K562 (cell line): ENCODE measurements around the gene FAF2. TPM values are rescaled to one million over a fixed set of nuclear protein-coding genes. Genes with fewer than 3 reads are reported as not detected.
A peak's percentile ranks its signal among the peaks of the same experiment; 100 is the strongest.

Source experiments
- ATAC-seq: fragments of 200-7000 bp; cut with Tn5 transposase; 3 replicates; pipeline ENCODE4 v1.9.1; 2020; ENCODE audit warnings: moderate library complexity
- BruUV-seq: library from RNA; stranded (reverse); fragments of 400-500 nt; replicated peaks from 2 replicates; lab custom pipeline; 2021; lab: Mats Ljungman, UMichigan
- CTCF ChIA-PET: fragments of 300-600 bp; formaldehyde crosslinking; extraction: SDS; loops from one replicate; lab custom pipeline; 2021; ENCODE audit warnings: low intra/inter-chr PET ratio; lab: Yijun Ruan, JAX
- POLR2A ChIA-PET: fragments of 300-600, 350-650 bp; sonication (Branson Sonifier 250); formaldehyde crosslinking; extraction: SDS; loops from one replicate; lab custom pipeline; 2021; ENCODE audit warnings: antibody characterized with exemption, inconsistent platforms; lab: Yijun Ruan, JAX
- DNase-seq, 4 experiments: peaks; one replicate each; pipeline versions ENCODE4 v3.0.0 to v3.0.0-alpha.2; 2011 to 2018; ENCODE audit warnings: low spot score in 3 of 4, mixed read lengths in 3 of 4; ENCODE audit errors: extremely low read depth in 1 of 4
- FAIRE-seq: peaks from 2 replicates; lab custom pipeline; 2011; peaks lifted over from hg19 to GRCh38; lab: Jason Lieb, UNC
- H2AFZ ChIP-seq: 2 replicates; pipeline ENCODE4 v1.6.0; 2011; ENCODE audit warnings: low read depth, low read length, control low read depth, inconsistent platforms
- H3K27ac ChIP-seq: fragments of 200-600 bp; 3 replicates; pipeline ENCODE4 v1.8.0; 2011; ENCODE audit warnings: low read depth, mild to moderate bottlenecking, control low read depth, inconsistent platforms, low read length, moderate library complexity, mixed read lengths; ENCODE audit errors: extremely low read depth
- H3K27me3 ChIP-seq, 2 experiments: fragments of 300-600 bp in 1 of 2; 2 replicates in 1 of 2; 3 replicates in 1 of 2; pipeline versions ENCODE4 v1.6.0 to v1.8.0; 2011; ENCODE audit warnings: inconsistent platforms in 2 of 2, low read length in 2 of 2, mild to moderate bottlenecking in 1 of 2, mixed read lengths in 1 of 2, moderate library complexity in 1 of 2; ENCODE audit not compliant: control insufficient read depth in 2 of 2, insufficient read depth in 2 of 2
- H3K36me3 ChIP-seq: fragments of 300-600 bp; 3 replicates; pipeline ENCODE4 v1.8.0; 2011; ENCODE audit warnings: mild to moderate bottlenecking, low read length, inconsistent platforms; ENCODE audit not compliant: control insufficient read depth, insufficient read depth
- H3K4me1 ChIP-seq, 2 experiments: fragments of 200-600 bp in 1 of 2; replicated peaks in 1 of 2; 2 replicates in 1 of 2; 3 replicates in 1 of 2; pipeline versions ENCODE4 v1.5.1 to v1.8.0; 2011; ENCODE audit warnings: inconsistent platforms in 2 of 2, low read length in 2 of 2, mild to moderate bottlenecking in 1 of 2, mixed read lengths in 1 of 2, moderate library complexity in 1 of 2; ENCODE audit not compliant: control insufficient read depth in 2 of 2, insufficient read depth in 2 of 2
- H3K4me2 ChIP-seq: 2 replicates; pipeline ENCODE4 v1.6.1; 2011; ENCODE audit warnings: low read length, control low read depth, inconsistent platforms, mixed read lengths; ENCODE audit not compliant: insufficient read depth
- H3K4me3 ChIP-seq: fragments of 200-600 bp; sonication (generic), shearing (Covaris generic); 2 replicates; pipeline ENCODE4 v1.5.1; 2016; ENCODE audit warnings: control low read depth, inconsistent platforms
- H3K79me2 ChIP-seq: fragments of 200-600 bp; 3 replicates; pipeline ENCODE4 v1.8.0; 2011; ENCODE audit warnings: low read length, inconsistent platforms; ENCODE audit not compliant: control insufficient read depth, insufficient read depth
- H3K9ac ChIP-seq, 2 experiments: 2 replicates each; pipeline versions ENCODE4 v1.6.0 to v1.6.1; 2011; ENCODE audit warnings: low read depth in 2 of 2, low read length in 2 of 2, control low read depth in 1 of 2, inconsistent platforms in 1 of 2, mild to moderate bottlenecking in 1 of 2, mixed read lengths in 1 of 2; ENCODE audit not compliant: insufficient read depth in 1 of 2
- H3K9me1 ChIP-seq: one replicate; pipeline ENCODE4 v1.6.0; 2011; ENCODE audit warnings: inconsistent platforms, mild to moderate bottlenecking, low read length, moderate library complexity; ENCODE audit not compliant: control insufficient read depth, insufficient read depth
- H3K9me3 ChIP-seq: replicated peaks from 2 replicates; pipeline ENCODE4 v1.5.1; 2011; ENCODE audit warnings: low read depth, low read length, inconsistent platforms; ENCODE audit not compliant: control insufficient read depth, insufficient read depth
- H4K20me1 ChIP-seq: replicated peaks from 2 replicates; pipeline ENCODE4 v1.6.1; 2011; ENCODE audit warnings: low read length, inconsistent platforms, mixed read lengths; ENCODE audit not compliant: control insufficient read depth, insufficient read depth
- ASH1L ChIP-seq: fragments of 450-650 bp; IDR thresholded peaks from 2 replicates; pipeline ENCODE4 v1.6.1; 2018; ENCODE audit warnings: borderline replicate concordance, mild to moderate bottlenecking, low read depth; ENCODE audit not compliant: partially characterized antibody
- BCOR ChIP-seq: fragments of 450-650 bp; IDR thresholded peaks from 2 replicates; pipeline ENCODE4 v1.6.1; 2016
- DIDO1 ChIP-seq: fragments of 450-650 bp; IDR thresholded peaks from 2 replicates; pipeline ENCODE4 v1.6.1; 2016; ENCODE audit warnings: low read depth, missing biosample characterization, missing genetic modification characterization
- FOXM1 ChIP-seq, 2 experiments: fragments of 450-650 bp in 1 of 2; sonication (generic) in 1 of 2; formaldehyde crosslinking in 1 of 2; IDR thresholded peaks; 2 replicates each; pipeline versions ENCODE4 v1.6.1 to v1.9.0; 2017 to 2022; ENCODE audit warnings: low read depth in 2 of 2, mild to moderate bottlenecking in 2 of 2, missing genetic modification reagents in 1 of 2, moderate library complexity in 1 of 2
- KAT8 ChIP-seq: fragments of 450-650 bp; IDR thresholded peaks from 2 replicates; pipeline ENCODE4 v1.6.1; 2016; ENCODE audit warnings: low read depth, mild to moderate bottlenecking
- KDM1A ChIP-seq, 2 experiments: fragments of 450-650 bp; IDR thresholded peaks; 2 replicates each; pipeline ENCODE4 v1.6.1; 2016; ENCODE audit warnings: mild to moderate bottlenecking in 2 of 2
- NFYB ChIP-seq: IDR thresholded peaks from 2 replicates; pipeline ENCODE4 v1.6.1; 2011; ENCODE audit warnings: mild to moderate bottlenecking, moderate library complexity; ENCODE audit not compliant: insufficient read length; ENCODE audit errors: extremely low read depth
- RBM25 ChIP-seq: fragments of 200-400 bp; formaldehyde crosslinking; IDR thresholded peaks from 2 replicates; pipeline ENCODE4 v1.6.1; 2018; ENCODE audit warnings: low read length, low read depth, moderate library complexity; ENCODE audit not compliant: severe bottlenecking
- SRSF1 ChIP-seq: fragments of 200-400 bp; formaldehyde crosslinking; IDR thresholded peaks from 2 replicates; pipeline ENCODE4 v1.6.1; 2017; ENCODE audit warnings: mild to moderate bottlenecking, low read depth, low read length, moderate library complexity
- TEAD2 ChIP-seq: fragments of 450-650 bp; IDR thresholded peaks from 2 replicates; pipeline ENCODE4 v1.6.1; 2016; ENCODE audit warnings: missing genetic modification characterization, control low read depth, missing compliant biosample characterization
- YBX1 ChIP-seq: fragments of 450-650 bp; IDR thresholded peaks from 2 replicates; pipeline ENCODE4 v1.7.1; 2016; ENCODE audit warnings: mild to moderate bottlenecking
- ZC3H4 ChIP-seq: sonication (generic); formaldehyde crosslinking; IDR thresholded peaks from 2 replicates; pipeline ENCODE4 v1.9.0; 2021; ENCODE audit warnings: missing genetic modification reagents, borderline replicate concordance
- ZNF124 ChIP-seq: sonication (generic); formaldehyde crosslinking; IDR thresholded peaks from 2 replicates; pipeline ENCODE4 v1.8.1; 2022; ENCODE audit warnings: missing genetic modification reagents
- ZNF133 ChIP-seq: fragments of 250-450 bp; sonication (Bioruptor Pico); IDR thresholded peaks from 2 replicates; pipeline ENCODE4 v1.4.0; 2020; ENCODE audit warnings: mild to moderate bottlenecking
- ZNF217 ChIP-seq: sonication (generic); formaldehyde crosslinking; IDR thresholded peaks from 2 replicates; pipeline ENCODE4 v1.8.0; 2022; ENCODE audit warnings: mild to moderate bottlenecking, missing genetic modification reagents
- WGBS: fragments of 100-300 bp; shearing (Covaris generic); methylation state at CpG from one replicate; pipeline ENCODE4 v1.1.6; 2016; ENCODE audit warnings: low coverage, mixed read lengths; ENCODE audit not compliant: insufficient coverage; ENCODE audit errors: missing lambda C conversion rate; 5-methylcytosine and 5-hydroxymethylcytosine counted together
- in situ Hi-C: fragments of 300-500 bp; cut with MboI; formaldehyde crosslinking; loops from 4 replicates; pipeline ENCODE4 v1.15.0; 2018; ENCODE audit warnings: inconsistent platforms, mixed read lengths
- intact Hi-C: fragments of 100-400 bp; cut with micrococcal nuclease; formaldehyde crosslinking; loops from 2 replicates; pipeline ENCODE4 v1.14.2; 2022
- polyA plus RNA-seq, 8 experiments: library from polyadenylated mRNA; depleted of rRNA in 4 of 8; stranded (reverse) in 5 of 8; unstranded in 3 of 8; fragments of >200 nt; fragmentation: Nextera tagmentation in 2 of 8; fragmentation: Illumina TruSeq in 1 of 8; extraction: Ambion mirVana in 2 of 8; extraction: Trizol in 1 of 8; gene quantifications; 2 replicates each; pipeline versions ENCODE4 v1.2.1 to v1.2.3, GENCODE V29; 2011 to 2014; ENCODE audit warnings: inconsistent platforms in 1 of 8, missing spikeins in 1 of 8
- total RNA-seq, 7 experiments: library from RNA; depleted of rRNA in 6 of 7; stranded (reverse); fragments of >200 nt in 6 of 7; fragmentation: Illumina TruSeq in 2 of 7; extraction: Trizol in 2 of 7; gene quantifications; 2 replicates each; pipeline versions ENCODE4 v1.2.1 to v1.2.3, GENCODE V29; 2011 to 2021; ENCODE audit warnings: low replicate concordance in 1 of 7
- TF ChIP-seq, protein P1 (sequence below): sonication (generic); formaldehyde crosslinking; IDR thresholded peaks from 2 replicates; pipeline ENCODE4 v1.8.0; 2023; ENCODE audit warnings: mild to moderate bottlenecking, missing genetic modification reagents
- TF ChIP-seq, protein P2 (sequence below), 2 experiments: fragments of 450-650 bp in 1 of 2; sonication (generic) in 1 of 2; formaldehyde crosslinking in 1 of 2; IDR thresholded peaks in 1 of 2; conservative IDR thresholded peaks in 1 of 2; 2 replicates each; pipeline versions ENCODE4 v1.6.1 to v1.8.1; 2016 to 2023; ENCODE audit warnings: mild to moderate bottlenecking in 2 of 2, moderate library complexity in 2 of 2, inconsistent platforms in 1 of 2, missing genetic modification reagents in 1 of 2

FAF2 gene
- total and polyA plus RNA-seq, 9 of the 15 experiments (the other 6 are each of a cell fraction or from before 2014, with no cell fraction given): 25.0 to 44.6 (median 36.1) TPM

DNA sequence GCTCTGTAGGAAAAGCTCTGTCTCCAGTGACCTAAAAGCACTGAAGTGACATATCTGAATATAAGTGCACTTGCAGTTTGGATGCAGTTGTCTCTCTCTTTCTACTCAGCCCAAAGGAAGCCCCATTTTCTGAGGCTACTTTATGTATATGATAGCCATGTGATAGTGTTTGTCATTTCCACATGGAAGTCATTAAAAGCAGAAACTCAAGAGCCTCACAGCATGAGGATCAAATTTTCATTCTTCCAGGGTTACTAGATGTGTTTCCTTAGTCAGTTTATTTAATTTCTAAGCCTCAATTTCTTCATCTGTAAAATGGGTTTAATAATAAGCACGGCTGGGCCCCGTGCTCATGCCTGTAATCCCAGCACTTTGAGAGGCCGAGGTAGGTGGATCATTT is 52.3 kb downstream of the FAF2 start:
- no peaks in the 10 kb centered on the region for H4K20me1 ChIP-seq
- no peaks in the 10 kb centered on the region for H3K9me1 ChIP-seq
- H3K9me3 ChIP-seq: no peaks in the 10 kb centered on the region
- DNase-seq (no peak), ATAC-seq (no peak), FAIRE-seq (no peak)
- H3K9ac ChIP-seq: no peak overlapping the region
- H3K36me3 ChIP-seq: peaks cover 93% of the 10 kb centered on the region
- intact Hi-C loops: no loop called here
- H3K27ac ChIP-seq: no peak overlapping the region
- in situ Hi-C loops: no loop called here
- WGBS: 100% methylated on average over 3 of the region's 3 CpGs
- no peaks in the 10 kb centered on the region for H3K4me1 ChIP-seq
- H3K4me2 ChIP-seq: no peak overlapping the region
- BruUV-seq: no TSS peak
- ChIA-PET CTCF (no interaction called here), POLR2A (interaction anchor here (0.8 kb wide), 1 partner anchor 37 kb away, joined by 5 read pairs; the partner anchor contains the start of gene RNF44)
- H2AFZ ChIP-seq: no peak overlapping the region
- H3K27me3 ChIP-seq: no peaks in the 10 kb centered on the region
- H3K4me3 ChIP-seq: no peak overlapping the region
- no peaks in the 10 kb centered on the region for H3K79me2 ChIP-seq
- TF ChIP-seq, protein P1, sequence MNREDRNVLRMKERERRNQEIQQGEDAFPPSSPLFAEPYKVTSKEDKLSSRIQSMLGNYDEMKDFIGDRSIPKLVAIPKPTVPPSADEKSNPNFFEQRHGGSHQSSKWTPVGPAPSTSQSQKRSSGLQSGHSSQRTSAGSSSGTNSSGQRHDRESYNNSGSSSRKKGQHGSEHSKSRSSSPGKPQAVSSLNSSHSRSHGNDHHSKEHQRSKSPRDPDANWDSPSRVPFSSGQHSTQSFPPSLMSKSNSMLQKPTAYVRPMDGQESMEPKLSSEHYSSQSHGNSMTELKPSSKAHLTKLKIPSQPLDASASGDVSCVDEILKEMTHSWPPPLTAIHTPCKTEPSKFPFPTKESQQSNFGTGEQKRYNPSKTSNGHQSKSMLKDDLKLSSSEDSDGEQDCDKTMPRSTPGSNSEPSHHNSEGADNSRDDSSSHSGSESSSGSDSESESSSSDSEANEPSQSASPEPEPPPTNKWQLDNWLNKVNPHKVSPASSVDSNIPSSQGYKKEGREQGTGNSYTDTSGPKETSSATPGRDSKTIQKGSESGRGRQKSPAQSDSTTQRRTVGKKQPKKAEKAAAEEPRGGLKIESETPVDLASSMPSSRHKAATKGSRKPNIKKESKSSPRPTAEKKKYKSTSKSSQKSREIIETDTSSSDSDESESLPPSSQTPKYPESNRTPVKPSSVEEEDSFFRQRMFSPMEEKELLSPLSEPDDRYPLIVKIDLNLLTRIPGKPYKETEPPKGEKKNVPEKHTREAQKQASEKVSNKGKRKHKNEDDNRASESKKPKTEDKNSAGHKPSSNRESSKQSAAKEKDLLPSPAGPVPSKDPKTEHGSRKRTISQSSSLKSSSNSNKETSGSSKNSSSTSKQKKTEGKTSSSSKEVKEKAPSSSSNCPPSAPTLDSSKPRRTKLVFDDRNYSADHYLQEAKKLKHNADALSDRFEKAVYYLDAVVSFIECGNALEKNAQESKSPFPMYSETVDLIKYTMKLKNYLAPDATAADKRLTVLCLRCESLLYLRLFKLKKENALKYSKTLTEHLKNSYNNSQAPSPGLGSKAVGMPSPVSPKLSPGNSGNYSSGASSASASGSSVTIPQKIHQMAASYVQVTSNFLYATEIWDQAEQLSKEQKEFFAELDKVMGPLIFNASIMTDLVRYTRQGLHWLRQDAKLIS (CRISPR knock-in tag): no peak
- TF ChIP-seq, protein P2, sequence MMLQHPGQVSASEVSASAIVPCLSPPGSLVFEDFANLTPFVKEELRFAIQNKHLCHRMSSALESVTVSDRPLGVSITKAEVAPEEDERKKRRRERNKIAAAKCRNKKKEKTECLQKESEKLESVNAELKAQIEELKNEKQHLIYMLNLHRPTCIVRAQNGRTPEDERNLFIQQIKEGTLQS (IDR thresholded peaks at IDR 0.05): no peak
- TF ChIP-seq, protein P2 (CRISPR knock-in tag; conservative IDR thresholded peaks at IDR 0.05): no peak
- TF ChIP-seq RBM25: peak; percentile 41
- no peak for TF ChIP-seq ASH1L
- no peak for TF ChIP-seq FOXM1 (IDR thresholded peaks at IDR 0.05; ENCODE audit: low read depth)
- TF ChIP-seq FOXM1 (CRISPR knock-in tag; IDR thresholded peaks at IDR 0.05; ENCODE audit: low read depth): no peak
- TF ChIP-seq BCOR: peak; percentile 33; the same call in 1 of the 2 replicates
- TF ChIP-seq ZNF217 (CRISPR knock-in tag): no peak
- TF ChIP-seq DIDO1 (tag): no peak
- peak in 1 of 2 experiments; percentile 25; a peak in 1 of 4 replicates for TF ChIP-seq KDM1A (IDR thresholded peaks at IDR 0.05)
- TF ChIP-seq TEAD2: no peak
- TF ChIP-seq ZNF124: no peak
- TF ChIP-seq KAT8: no peak
- TF ChIP-seq ZC3H4 (CRISPR knock-in tag): no peak
- TF ChIP-seq SRSF1: no peak
- TF ChIP-seq ZNF133: no peak
- no peak for TF ChIP-seq NFYB
- no peak for TF ChIP-seq YBX1
